Amniotic stem cell (primary cell): ENCODE results near the gene CNGA2.

Source experiments
- DNase-seq: peaks from one replicate; lab custom pipeline; 2025; lab: John Stamatoyannopoulos, UW

The CNGA2 gene

DNA sequence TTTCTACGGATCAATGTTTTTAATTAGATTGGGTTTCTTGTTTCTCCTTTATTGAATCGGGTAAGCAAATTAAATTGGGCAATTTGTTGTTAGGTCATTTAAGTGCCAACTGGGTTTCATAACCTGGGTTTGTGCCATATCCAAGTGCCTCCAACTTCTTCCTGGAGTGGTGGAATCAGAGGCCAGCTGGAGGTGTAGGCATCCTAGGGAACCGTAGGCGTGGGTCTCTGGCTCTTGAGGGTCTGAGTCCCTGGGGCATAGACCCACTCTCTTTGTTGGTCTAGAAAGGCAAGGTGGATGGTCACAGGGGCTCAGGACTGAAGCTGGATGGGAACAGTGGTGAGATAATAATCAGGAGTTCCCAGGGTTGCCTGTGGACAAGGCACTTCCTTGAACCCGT is 18.3 kb downstream of the CNGA2 start:
- no peak for DNase-seq

GRCh38 chrX:151753313-151754046 is 18.9 kb downstream of the CNGA2 start:
- DNase-seq = peak; percentile 14

DNA sequence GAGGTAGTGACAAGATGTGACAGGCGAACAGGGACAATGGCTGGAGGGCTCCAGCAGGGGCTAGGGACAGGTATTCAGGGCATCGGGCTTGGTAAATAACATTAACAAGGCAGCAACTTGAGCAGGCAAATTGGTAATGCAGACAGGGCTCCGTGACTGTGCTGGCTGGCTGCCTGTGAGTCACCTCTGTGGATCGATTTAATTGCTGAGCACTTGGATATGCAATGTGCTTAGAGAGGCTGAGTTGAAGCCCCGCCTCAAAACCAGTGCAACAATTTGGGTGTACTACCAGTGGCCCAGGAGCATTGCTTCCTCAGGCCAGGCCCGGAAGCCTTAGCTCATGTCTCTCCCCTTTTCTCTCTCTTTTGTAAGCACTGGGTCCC is 19.5 kb downstream of the CNGA2 start:
- peak; percentile 29 for DNase-seq

- DNase-seq = no peak
Measured at GRCh38 chrX:151754641-151755215, 20.2 kb downstream of the CNGA2 start.

DNA sequence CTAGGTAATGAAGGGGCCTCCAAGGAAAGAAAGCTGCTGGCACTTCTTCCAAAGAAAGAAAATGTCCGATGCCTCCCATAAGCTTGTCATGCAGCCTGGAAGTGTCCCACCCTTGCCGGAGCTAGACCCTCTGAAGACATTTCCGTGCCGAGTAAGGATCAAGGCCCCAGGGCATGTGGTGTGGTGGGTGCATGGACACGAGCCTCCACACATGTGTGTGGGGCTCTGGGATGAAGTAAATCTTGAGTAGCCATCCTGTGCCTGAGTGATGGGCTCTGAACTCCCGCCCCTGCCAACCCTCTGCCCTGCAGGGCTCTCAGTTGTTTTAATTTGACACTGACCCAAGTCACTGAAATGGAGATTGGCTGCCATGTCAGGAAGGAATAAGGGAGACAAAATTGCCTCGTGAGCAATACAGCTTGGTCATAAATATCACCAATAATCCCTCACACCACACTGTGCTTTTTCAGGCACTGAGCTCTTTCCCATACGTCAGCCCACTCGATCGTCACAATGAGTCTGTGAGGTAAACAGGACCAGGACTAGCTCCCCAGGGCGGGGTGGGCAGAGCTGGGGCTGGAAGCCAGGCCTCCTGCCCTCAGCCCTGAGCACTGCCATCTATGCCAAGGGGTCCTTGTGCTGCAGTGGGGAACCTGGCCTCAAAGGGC is 24.6 kb downstream of the CNGA2 start:
- DNase-seq = no peak

DNA sequence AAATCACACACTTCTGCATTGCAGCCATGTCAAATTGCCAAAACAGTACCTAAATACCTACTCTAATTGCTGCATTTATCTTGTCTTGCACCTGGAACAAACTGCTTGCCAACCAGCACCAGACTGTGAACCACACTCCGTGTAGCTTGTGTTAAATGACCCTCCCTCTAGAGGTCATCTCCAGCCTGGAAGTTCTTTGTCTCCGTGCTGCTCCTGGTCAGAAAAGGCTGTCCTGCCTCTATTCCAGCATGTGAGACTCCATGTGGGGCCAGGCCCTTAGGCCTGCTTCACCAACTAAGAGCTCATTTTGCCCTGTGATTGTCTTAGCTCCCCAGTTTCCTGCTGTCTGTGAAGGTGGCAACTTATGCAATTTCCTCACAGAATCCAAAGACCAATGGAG is 28.3 kb downstream of the CNGA2 start:
- DNase-seq = no peak

- DNase-seq = no peak
Measured at GRCh38 chrX:151763711-151764110, 29.2 kb downstream of the CNGA2 start.

DNA sequence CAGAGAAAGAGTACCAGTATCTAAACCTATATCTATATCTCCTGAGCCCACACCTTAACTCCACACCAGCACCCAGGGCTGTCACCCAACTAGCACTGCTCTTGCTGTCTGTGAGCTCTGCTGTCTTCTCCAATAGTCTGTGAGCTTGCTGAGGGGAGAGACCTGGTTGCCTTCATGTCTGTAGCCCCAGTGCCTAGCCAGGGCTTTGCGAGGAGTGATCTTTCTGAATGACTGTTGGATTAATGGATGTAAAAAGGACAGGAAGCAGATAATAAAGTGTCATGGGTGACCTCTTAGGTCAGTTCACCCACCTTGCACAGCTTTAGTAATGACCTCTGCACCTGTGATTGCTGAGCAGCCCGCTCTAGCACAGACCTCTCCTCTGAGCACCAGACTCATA is 30.5 kb downstream of the CNGA2 start:
- DNase-seq = no peak

GRCh38 chrX:151771726-151772125 is 37.2 kb downstream of the CNGA2 start:
- DNase-seq = no peak

DNA sequence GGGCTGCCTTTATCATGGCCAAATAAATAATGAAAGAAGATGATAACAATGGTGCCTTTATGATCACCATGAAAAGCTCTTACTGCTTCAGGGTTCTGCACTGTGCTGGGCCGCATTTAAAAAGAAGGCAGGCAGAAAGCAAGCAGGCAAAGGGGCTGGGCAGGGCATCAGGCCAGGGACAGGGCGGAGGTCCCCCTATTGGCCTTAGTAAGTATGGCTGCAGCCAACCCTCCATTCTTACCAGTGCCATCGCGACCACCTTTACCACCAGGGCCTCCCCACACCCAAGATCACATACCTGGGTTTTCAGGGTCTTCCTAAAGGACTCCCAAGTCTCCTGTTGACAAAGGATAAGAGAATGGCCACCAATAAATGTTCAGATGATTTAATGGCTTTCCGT is 38.9 kb downstream of the CNGA2 start:
- no peak for DNase-seq

DNA sequence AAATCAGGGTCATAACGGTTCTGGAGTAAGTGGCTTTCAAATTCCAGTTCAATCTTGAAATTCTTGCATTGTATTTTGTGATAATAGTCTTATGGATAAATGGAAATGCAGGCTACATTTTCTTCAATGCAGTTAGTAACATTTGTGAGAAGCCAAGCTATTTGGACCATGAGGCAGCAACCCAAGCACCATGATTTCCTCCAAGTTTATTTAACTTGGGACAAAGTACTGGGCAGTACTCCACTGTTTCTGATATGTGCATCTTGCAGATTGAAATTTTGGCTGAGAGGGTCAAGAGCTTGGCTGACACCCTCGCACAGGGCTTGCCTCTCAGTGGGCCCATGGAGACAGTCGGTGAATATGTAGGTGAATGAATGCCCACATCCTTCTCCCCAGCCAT is 39.9 kb downstream of the CNGA2 start:
- DNase-seq = no peak

DNA sequence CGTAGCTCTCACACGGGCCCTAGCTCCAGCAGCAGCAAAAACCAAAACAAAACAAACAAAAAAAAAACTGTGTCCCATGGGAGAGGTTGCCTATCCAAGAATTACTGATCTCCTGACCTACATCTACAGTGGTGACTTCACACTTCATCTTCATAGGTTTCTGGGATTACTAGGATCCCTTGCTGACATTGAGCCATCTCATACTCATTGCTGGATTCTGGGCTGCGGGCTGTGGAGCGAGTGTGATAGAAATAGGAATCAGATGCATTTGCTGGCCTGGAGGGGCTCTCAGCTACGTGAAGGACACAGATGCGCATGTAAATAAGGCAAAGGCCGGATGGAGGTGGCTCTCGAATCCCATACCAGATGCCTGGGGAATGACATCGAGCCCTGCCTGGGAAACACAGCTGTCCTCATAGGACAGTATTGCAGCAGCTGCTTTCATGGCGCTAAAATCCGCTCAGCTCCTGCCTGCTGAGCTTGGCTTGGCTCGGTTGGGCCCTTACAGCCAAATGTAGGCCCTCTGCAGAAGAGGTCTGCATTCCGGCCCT is 41.7 kb downstream of the CNGA2 start:
- no peak for DNase-seq

- DNase-seq = no peak
Measured at GRCh38 chrX:151776936-151777335, 42.4 kb downstream of the CNGA2 start.

GRCh38 chrX:151779258-151779657 is 44.7 kb downstream of the CNGA2 start:
- no peak for DNase-seq

GRCh38 chrX:151780621-151781020 is 46.1 kb downstream of the CNGA2 start:
- DNase-seq = no peak

DNA sequence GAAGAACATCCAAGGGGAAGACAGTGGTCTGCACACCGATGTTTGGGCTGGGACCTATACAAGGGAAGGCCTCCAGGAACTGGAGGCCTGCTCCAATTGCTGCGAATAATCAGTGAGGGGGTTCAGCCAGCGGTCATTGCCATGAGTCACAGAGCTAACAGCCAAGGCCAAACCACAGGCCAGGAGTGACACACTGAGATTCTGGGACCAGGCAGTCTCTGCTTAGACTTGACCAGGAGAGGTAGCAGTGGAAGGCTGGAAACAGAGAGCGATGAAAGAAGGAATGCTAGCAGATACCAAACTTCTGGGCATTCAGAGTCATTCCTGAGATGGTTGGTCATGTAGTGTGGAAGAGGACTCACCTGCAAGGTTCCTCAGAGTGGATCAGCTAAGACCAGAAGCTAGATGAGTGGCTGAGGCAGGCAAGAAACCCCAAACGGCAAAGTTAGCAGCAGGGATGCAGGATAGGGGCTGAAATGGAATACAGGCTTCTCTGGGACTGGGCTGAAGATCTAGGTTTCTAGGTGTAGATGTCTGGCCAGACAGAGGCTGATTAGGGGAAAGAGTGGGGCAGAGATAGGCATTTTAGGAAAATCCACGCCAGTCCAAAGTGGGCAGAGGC is 54.7 kb downstream of the CNGA2 start:
- peak; percentile 21 for DNase-seq

DNA sequence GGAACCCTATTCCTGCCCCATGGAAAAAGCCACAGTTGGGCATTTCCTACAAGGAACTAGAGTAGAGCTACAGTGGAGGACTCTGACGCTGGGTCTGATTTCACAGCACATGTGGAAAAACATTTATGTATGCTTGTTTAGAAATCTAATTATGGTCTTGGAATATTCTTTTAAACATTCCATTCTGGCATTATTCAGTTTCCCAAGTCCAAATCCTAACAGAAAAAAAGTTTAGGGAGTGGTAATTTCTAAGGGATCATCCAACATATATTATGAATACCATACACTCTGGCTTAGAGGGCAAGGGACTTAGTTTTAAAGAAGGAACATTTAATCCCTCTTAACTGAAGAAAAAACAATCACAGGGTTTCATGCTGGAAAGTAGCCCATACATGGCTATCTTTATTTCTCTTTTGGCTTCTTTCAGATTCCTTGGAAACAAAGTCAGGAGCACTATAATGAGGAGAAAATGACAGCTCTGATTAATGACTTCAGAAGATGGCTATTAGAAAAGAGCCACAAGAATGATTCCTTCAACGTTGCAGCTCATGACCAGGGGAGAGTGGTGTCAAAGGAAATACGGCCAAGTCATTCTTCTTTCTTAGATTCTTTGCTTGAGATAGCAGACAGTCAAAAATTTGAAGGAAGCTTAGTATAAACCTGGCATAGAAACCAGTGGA is 56.1 kb downstream of the CNGA2 start:
- DNase-seq = peak; percentile 3

DNA sequence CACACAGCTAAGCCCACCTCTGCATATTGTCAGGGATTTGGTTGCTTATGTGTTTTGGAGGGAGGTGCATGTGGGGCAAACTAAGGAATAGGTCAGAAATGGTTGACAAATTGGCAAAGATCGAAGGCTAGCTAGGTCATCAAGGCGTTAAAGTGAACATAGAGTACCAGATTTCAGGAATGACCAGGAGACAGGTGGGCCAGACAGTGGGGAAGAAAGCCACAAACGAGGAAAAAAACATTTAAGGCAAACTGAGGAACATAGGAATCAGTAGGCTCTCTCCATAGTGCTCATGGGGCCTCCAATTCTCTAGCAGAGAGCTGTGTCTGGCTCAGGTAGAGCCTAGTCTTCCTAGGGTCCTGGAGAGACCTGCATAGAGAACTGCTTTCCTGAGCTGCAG is 57.4 kb downstream of the CNGA2 start:
- no peak for DNase-seq

DNA sequence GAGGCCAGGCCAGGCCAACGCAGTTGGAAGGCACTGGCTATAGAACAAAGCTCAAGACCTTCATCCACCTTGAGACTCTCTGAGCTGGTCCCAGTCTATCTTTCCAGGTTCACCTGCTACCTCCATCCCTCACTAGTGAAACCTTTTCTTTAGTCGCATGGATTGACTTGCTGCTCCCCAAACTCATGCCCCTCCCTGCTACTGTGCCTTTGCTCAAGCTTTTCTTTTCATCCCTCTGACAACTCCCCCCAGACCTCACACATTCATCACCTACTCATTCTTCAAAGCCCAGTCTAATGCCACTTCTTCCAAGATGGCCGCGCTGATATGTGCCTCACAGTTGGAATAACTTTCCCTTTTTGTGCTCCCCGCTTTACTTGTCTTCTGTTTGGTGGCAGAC is 58.0 kb downstream of the CNGA2 start:
- DNase-seq = no peak

DNA sequence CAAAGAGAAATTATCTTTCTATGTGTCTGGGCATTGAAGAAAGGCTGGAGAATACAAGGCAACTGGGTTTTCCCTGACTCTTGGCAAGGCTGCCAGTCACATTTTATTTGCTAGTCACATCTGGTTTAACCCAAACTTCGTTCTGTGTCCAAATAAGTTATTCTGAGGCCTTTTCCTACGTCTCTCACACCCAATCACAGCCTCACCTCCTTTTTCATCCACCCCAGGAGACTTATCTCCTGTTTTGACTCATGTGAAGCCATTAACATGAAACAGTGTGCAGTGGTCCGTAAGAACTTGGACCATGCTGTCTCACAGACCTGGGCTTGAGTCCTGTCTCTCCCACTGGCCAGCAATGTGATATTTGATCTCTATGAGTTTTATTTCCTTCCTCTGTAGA is 59.3 kb downstream of the CNGA2 start:
- DNase-seq = no peak
